GM18858 (cell line): ENCODE data around the gene CENPP.
"Not testable (repeated sequence)": the region's sequence is repeated elsewhere in the genome, so short reads cannot be mapped to it uniquely, and the experiment has no call there.

Experiments used
- ATAC-seq: cut with Tn5 transposase; IDR thresholded peaks from one replicate; pipeline ENCODE4 v1.9.1; 2021; ENCODE audit not compliant: unreplicated experiment

Gene CENPP

DNA sequence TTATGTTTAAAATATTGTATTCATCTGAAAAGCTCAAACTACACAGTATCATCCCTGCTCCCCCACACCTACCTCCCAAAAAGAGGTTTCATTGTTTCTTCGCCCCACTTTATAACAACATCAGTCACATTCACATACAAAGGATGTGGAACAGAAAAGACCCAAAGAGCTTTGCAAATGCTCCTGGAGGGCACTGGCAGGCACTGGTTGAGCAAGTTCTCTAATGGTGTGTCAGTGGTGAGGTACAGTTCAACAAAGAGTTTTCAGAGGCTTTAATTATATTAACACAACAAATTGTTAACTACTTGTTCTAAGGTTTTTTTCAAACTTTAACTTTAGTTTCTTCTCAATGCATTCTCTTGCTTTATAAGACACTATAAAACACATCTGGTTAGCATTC is 264.2 kb downstream of the CENPP start:
- no peak for ATAC-seq

DNA sequence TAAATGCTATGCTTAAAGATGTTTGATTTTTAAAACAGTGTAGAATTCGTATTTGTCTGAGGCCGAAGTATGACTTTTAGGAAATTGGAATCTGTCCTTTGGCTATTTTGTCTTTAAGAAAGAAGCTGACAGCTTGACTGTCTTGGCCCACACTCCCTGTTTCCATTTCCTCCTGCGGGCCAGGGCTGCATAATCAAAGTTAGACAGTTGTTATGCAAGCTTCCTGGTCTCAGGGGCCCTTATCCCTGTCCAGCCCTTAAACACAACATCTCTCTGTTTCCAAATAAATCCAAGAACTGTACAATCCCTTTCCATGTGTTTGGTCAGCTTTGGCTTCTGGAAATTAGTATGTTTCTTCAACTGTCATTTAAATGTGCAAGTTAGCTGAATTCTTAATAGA is 264.6 kb downstream of the CENPP start:
- no peak for ATAC-seq

DNA sequence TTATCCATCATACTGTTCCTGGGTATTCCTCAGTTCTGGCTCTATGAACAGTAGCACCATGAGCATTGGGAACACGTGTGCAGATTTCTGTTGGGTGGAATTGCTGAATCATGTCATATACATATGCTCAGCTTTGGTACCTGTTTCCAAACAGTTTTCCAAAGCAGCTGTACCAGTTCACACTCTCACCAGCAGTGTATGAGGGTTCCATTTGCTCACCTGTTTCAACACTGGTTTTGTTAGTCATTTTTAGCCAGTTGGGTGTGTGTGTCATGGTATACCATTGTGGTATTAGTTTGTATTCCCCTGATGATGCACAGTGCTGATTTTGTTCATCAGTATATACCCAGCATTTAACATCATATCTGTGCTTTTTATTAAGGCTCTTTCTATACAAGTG is 266.8 kb downstream of the CENPP start:
- ATAC-seq: no peak

DNA sequence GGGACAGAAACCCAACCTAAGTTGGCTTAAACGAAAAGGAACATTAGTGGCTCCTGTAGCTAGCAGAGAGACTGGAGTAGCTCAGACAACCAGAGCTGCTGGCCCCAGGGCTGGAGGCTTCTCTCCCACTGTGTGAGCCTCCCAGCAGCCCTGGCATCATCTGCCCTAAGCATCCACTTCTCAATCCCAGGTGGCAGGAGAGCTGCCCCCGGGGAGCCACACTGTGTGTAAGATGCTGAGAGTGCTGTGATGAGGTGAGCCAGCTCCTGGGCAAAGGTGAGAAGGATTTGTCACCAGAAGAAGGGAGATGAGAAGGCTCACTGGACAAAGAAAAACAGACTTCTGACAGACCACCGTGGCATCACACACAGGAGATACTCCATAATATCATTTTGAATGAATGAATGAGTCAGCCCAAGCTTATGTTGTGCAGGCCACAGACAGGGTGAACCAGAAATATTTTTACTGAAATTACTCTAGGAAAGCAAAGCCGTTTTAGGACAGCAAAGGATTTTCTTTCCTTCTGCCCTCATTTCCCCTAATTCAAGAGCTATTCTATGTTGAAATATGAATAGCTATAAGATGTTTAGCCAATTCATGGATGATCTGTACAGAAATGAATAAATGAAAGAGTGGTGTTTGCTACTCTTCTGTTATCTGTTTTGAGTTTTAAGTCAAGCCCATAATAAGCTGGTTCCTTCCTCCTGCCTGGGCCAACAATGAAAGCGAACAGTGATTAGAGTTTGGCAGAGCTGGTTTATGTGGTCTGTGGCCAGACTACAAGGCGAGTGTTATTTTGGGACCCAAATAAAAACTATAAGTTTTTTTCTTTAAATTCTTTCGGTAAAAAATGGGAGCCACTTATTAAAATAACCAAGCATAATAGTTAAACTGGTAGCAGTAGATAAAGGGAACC is 267.5 kb downstream of the CENPP start:
- no peak for ATAC-seq

DNA sequence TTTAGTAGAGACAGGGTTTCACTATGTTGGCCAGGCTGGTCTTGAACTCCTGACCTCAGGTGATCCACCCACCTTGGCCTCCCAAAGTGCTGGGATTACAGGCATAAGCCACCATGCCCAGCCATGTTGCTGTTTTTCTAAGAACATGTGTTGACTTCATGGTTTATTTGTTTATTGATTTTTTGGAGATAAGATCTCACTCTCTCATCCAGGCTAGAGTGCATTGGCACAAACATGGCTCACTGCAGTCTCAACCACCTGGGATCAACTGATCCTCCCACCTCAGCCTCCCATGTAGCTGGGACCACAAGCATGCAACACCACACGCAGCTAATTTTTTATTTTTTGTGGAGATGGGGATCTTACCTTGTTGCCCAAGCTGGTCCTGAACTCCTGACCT is 269.3 kb downstream of the CENPP start:
- not testable (repeated sequence) for ATAC-seq

DNA sequence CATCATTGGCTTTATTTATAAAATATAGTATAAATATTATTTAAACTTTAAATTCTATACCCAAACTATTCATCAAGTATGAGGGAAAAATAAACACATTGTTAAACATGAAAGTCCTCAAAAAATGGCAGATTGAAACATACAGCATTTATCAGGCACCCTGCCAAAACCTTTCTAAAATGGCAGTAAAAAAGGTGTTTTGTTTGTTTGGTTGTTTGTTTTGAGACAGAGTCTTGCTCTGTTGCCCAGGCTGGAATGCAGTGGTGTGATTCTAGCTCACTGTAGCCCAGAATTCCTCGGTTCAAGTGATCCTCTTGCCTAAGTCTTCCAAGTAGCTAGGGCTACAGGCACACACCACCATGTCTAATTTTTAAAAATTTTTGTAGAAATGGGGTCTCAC is 270.2 kb downstream of the CENPP start:
- no peak for ATAC-seq

DNA sequence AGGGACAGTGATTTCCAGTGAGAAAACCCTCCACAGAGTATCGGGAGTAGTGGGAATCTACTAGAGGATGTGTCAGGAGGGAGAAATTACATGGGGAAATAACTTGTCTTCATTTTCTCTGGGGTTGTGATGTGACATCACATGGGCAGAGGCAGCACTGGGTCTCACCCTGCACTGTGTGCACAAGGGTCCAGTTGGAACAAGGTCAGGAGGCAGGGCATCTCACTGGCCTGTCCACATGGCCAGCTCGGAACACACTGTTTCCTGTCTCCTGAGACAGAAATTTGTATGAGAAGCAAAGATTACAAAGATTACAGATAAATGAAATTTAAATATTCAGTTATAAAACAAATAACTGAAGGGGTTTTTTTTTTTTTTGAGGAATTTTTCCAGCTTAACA is 272.6 kb downstream of the CENPP start:
- no peak for ATAC-seq

DNA sequence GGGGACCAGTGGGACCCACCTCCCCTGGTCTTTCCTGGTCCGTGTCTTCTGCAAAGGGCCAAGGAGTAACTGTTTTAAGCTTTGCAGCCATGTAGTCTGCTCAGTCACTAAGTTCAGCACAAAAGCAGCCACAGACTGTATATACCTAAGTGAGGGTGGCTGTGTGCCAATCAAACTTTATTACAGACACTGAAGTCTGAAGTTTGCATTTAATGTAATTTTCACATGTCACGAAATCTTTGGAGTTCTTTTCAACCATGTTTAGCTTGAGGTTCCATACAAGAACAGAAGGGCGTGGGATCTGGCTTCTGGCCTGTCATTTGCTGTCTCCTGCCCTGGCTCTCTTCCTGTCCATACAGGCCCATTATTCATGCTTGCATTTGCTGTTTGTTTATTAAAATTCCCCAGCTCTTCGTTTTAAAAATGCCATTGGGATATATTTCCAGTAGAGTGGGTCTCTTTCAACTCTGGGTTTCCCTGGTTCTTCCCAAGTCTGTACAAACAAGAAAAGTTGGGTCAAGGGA is 274.2 kb downstream of the CENPP start:
- ATAC-seq: no peak

DNA sequence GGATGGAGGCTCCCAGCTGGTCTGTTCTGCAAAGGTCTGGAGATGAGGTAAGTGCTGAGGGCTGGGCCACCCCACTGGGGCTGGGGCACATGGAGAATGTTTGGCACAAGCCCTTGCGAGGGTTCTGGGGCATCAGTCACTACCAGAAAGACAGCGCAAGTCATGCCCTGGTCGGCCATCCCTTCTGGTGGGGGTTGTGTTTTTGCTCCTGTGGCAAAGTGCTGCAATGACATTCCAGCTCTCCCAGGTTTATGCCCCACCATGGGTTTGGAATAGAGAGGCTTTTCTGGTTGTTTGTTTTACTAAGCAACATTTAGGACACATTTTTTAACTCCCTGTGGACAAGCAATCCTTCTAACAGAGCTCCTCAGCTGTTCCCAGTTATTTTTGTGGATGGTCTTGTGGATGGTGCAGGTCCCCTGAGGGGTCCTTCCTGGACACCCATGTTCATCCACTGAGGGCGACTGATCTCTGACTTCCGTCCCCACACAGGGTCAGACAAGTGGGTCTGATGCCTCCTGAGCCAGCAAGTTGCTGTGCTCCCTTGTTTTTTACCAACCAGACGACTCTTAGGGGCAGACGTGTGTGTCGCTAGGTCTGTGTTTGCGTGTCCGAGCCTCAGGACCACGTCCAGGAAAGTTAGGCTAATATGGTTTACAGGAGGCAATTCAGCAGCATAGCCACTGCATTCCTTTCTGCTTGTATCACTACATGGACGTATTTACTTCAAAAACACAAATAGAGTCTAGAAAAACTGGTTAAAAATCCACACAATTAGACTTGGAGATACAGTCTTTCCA is 274.9 kb downstream of the CENPP start:
- ATAC-seq: no peak

DNA sequence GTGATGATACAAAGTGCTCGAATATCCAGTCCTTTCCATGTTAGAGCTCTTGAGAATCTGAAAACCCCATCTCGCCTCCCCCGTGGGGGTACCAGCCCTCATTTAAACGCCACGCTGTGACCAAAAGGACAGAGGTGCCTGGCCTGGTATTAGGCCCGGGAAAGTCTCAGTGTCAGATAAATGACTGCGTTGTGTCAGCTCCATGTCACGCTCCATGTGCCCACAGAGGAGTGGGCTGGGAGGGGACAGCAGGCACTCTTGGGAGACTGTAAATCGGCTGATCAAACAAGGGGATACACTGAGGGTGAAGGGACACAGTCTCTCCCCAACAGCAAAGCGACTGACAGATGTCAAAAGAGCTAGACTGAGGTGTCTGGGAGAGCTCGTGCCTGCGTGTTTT is 275.7 kb downstream of the CENPP start:
- ATAC-seq: no peak

DNA sequence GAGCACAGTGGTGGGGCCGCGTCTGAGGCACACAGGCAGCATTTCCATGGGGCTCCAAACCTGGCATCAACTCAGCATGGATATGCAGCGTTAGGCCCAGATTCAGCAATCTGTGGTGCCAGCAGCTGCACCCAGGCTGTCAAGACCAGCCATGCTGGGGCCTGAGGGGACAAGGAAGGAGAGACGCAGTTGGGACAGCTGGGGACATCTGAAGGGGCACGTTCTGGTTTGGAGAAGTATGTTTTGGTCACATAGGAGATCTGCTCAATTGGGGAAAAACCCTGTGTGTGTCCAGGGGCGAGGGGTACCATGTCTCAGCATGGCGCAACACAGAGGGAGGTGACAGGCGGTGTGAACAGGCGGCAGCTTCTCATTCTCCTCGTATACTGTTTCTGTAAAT is 276.7 kb downstream of the CENPP start:
- no peak for ATAC-seq

DNA sequence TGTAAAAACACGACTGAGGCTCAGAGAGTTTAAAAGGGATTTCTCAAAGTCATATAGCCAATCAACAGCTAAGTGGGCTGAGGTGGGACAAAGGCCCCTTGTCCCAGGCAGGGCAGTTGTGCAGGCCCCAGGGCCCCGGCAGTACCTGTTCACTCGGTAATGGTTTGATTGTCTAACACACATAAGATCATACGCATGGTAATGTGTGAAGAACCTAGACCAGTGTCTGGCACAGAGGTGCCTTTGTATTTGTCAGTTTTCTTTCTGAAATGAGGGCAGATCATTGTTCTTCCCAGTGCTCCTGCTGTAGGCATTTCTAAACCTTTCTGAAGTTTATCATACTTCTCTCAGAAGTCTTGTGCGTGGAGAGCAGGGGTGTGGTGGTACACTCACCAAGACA is 277.3 kb downstream of the CENPP start:
- ATAC-seq: no peak

DNA sequence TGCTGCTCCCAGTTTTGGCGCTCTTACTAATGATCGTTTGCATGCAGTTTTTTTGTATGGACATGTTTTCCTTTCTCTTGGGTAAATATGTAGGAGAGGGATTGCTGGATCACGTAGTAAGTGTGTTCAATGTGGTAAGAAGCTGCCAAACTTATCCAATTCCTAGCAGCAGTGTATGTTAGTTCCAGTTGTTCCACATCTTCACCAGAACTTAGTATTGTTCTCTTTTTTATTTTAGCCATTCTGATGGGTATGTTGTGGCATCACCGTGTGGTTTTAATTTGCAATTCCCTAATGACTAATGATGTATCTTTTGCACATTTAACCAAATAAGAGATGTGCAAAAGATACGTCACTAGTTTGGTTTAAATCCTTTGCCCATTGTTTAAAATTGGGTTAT is 278.2 kb downstream of the CENPP start:
- ATAC-seq: no peak

DNA sequence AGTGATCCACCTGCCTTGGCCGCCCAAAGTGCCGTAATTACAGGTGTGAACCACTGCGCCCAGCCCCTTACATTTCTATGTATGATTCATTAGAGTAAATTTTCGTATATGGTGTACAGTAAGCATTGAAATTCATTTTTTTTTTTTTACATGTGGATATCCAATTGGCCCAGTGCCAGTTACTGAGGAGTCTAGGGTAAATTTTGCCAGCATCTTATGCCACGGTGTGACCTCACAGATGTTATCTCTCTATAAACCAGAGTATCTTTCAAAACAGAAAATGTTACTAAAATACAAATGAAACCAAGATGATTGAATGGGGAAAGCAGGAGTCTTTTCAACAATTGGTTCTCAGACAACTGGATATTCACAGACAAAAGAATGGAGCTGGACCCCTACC is 279.5 kb downstream of the CENPP start:
- no peak for ATAC-seq

DNA sequence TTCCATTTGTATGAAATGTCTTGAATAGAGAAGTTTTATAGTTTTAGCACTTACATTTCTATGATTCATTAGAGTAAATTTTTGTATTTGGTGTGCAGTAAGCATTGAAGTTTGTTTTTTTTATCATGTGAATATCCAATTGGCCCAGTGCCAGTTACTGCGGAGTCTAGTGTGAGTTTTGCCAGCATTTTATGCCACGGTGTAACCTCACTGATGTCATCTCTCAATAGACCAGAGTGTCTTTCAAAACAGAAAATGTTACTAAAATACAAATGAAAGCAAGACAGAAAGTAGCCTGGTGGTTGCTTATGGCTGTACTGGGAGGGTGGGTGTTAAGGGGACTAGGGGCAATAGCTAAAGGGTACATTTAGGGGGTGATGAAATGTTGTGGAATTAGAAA is 281.3 kb downstream of the CENPP start:
- no peak for ATAC-seq

DNA sequence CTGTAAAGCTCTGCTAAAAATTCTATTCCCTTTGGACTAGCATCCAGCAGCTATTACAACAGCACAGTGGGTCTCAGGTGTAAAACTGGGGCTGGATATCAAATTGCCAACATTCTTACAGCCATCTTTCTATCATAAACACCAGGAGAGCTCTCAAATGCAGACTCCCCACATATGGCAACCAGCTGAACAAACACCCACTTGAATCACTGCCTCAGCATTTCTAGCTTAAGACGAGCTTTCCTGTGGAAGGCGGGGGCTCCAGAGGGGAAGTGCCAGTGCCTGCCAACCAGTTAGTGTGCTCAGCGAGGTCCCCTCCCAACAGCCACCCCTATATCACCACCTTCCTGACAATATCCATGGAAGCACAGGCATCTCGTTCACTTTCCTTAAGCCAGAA is 282.0 kb downstream of the CENPP start:
- no peak for ATAC-seq

DNA sequence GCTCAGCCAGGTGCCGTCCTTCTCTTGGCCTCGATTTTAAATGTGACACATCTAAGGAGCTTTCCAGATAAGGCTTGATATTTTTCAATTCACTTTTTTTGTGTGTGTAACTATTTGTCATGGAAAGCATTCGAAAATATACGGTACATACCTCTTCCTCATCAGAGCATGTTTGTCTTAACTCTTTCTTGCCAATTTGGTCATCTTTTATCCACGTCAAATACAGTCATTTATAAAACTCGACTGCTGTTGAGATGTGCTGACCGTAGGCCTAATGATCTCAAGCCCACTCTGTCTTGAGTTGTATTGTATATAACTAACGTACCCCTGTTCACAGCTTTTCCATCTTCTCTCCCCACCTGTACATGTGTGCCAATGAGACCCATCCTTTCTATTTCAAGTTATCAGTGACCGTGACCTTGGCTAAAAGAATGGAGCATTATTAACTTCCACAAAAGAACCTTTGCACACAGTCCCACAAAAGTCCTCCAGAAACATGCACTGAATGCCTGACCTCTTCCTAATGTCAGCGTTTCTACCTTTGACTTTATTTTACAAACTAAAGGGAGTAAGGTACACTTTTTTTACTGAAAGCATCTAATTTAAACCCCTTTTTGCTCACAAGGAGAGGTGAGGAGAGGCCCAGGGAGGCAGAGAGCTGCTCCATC is 282.6 kb downstream of the CENPP start:
- ATAC-seq: no peak

DNA sequence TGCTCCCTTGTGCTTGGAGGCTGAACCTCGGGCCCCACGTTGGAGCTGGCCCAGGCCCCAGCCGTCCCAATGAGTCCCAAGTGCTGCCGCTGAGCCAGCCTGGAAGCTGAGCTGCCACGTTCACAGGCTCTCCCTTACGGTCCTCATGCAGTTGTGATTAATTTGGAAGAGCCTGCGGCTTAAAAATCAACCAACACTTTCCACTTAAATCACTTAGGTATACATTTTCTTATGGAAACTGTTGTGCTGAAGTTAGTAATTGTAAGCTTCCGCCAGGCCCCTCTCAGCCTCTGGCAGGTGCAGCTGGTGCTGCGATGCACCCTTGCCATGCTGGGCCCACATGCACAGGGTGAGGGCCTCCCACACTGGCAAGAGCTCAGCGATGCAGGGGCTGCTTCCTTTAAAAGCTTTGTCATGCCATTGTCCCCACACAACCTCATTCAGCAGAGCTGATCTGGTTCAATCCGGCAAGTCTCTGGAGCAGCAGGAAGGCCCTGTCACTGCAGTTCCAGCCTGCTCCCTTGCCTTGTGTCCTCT is 283.2 kb downstream of the CENPP start:
- ATAC-seq: no peak

DNA sequence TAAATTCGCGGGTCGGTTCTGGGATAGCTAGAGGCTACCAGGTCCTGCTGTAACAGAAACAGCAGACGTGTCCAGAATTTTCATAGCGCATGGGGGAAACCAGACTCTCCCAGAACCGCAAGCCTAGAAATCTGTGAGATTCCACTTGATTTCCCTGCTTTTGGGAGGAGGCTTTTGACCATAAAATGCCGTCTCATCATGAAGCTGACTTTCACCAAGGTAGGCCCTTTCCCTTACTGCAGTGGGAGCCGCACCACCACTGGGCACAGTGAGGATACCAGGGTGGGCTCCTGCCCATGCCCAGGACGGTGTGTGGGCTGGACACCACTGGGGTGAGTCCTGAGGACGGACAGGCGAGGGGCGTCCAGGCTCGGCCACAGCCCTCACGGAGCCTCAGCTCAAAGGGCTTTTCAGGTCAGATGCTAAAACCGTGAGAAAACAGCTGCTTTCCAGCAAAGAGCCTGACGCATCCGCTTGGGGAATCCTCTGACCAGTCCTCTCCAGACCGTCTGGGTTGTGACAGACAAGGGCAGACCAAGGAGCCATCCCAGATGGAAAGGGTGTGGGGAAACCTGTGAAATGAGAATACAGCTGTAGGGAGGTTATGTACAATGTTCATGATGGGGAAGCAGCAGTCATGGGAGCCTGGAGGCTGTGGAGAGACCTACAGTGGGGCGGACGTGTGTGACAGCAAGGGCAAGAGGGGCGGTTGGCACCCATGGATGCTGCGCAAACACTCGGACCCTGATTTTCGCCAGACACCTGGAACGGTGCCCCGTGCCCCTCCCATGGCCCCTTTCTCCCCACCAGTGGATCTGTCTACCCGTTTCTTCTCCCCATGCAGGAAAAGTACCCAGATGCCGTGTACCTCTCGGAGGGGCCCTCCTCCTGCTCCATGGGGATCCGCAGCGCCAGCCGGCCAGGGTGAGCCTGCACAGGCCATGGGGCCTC is 285.0 kb downstream of the CENPP start:
- ATAC-seq: no peak

DNA sequence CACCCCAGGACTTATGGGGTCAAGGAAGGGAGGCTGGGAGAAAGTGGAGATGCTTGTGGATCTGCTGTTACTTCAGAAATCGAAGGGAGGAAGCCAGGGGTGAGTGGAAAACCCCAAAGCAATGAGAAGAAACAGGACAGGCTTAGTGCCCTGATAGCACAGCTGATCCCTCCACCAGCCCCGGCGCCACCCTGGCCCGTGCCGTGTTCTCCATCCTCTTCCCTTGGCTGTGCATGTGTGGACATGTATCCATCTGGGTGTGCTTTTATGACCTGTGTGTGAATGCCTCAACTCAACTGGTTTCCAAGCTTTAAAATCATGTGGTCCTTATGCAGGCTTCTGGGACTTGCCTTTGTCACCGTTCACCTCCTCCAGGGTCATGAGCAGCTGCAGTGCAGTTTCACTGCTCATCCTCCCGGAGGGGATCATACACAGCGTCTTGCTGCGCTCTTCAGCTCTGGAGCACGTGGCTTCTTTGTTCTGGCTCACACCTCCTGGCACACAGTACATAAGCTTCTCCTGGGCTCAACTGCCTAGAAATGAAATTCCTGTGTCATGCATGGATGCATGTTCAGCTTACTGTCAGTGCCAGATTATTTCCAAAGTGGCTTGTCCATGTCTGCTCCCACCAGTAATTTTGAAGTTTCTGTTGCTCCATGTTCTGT is 286.0 kb downstream of the CENPP start:
- ATAC-seq: no peak
